CD14-positive monocyte (primary cell): ENCODE results near the gene GRIK2. TPM values are rescaled to one million over a fixed set of nuclear protein-coding genes. Genes with fewer than 3 reads are reported as not detected.

Experiments used
- DNase-seq, 3 donors: peaks; one replicate each; pipeline ENCODE4 v3.0.0-alpha.2; 2011 to 2022
- H2AFZ ChIP-seq: 2 replicates; pipeline ENCODE4 v1.6.0; 2012; ENCODE audit warnings: mild to moderate bottlenecking, low read depth, low read length, inconsistent platforms; ENCODE audit not compliant: insufficient read depth, poor library complexity, severe bottlenecking
- H3K27ac ChIP-seq, 2 donors: 1 replicate in 1 of 2; 2 replicates in 1 of 2; pipeline ENCODE4 v1.5.1; 2012 to 2013; ENCODE audit warnings: low read length in 2 of 2, control low read depth in 1 of 2, inconsistent platforms in 1 of 2, low read depth in 1 of 2, mild to moderate bottlenecking in 1 of 2
- H3K27me3 ChIP-seq, 2 donors: one replicate each; pipeline versions ENCODE4 v1.6.0 to v1.6.1; 2011 to 2013; ENCODE audit warnings: low read length in 2 of 2; ENCODE audit not compliant: control insufficient read depth in 2 of 2, insufficient read depth in 2 of 2
- H3K36me3 ChIP-seq, 2 donors: replicated peaks in 1 of 2; 1 replicate in 1 of 2; 2 replicates in 1 of 2; pipeline versions ENCODE4 v1.5.1 to v1.6.1; 2012 to 2013; ENCODE audit warnings: low read length in 2 of 2, control low read depth in 1 of 2, inconsistent platforms in 1 of 2, mild to moderate bottlenecking in 1 of 2; ENCODE audit not compliant: insufficient read depth in 2 of 2, control insufficient read depth in 1 of 2
- H3K4me1 ChIP-seq, 2 donors: 1 replicate in 1 of 2; 2 replicates in 1 of 2; pipeline versions ENCODE4 v1.5.1 to v1.6.1; 2012 to 2013; ENCODE audit warnings: low read length in 2 of 2, control low read depth in 1 of 2, inconsistent platforms in 1 of 2, mild to moderate bottlenecking in 1 of 2, moderate library complexity in 1 of 2; ENCODE audit not compliant: insufficient read depth in 2 of 2, control insufficient read depth in 1 of 2
- H3K4me2 ChIP-seq: replicated peaks from 2 replicates; pipeline ENCODE3; 2012; ENCODE audit warnings: low read length, moderate library complexity, mild to moderate bottlenecking; ENCODE audit not compliant: poor library complexity, severe bottlenecking; ENCODE audit errors: extremely low read depth
- H3K4me3 ChIP-seq, 3 experiments: fragments of 200-600 bp in 1 of 3; sonication (generic) in 1 of 3; replicated peaks in 1 of 3; 1 replicate in 2 of 3; 2 replicates in 1 of 3; pipeline ENCODE4 v1.5.1; 2011 to 2013; ENCODE audit warnings: low read length in 3 of 3, mild to moderate bottlenecking in 3 of 3, control low read depth in 2 of 3, low read depth in 2 of 3, inconsistent platforms in 1 of 3, moderate library complexity in 1 of 3
- H3K79me2 ChIP-seq: 2 replicates; pipeline ENCODE4 v1.6.0; 2012; ENCODE audit warnings: mild to moderate bottlenecking, control low read depth, inconsistent platforms, low read length, moderate library complexity; ENCODE audit not compliant: insufficient read depth
- H3K9ac ChIP-seq: 2 replicates; pipeline ENCODE4 v1.6.0; 2017; ENCODE audit warnings: low read length, mild to moderate bottlenecking; ENCODE audit not compliant: insufficient read depth, poor library complexity, severe bottlenecking
- H3K9me3 ChIP-seq, 2 donors: replicated peaks in 1 of 2; 1 replicate in 1 of 2; 2 replicates in 1 of 2; pipeline versions ENCODE4 v1.5.1 to v1.6.1; 2012 to 2013; ENCODE audit warnings: low read length in 2 of 2, control low read depth in 1 of 2; ENCODE audit not compliant: control insufficient read depth in 1 of 2, insufficient read depth in 1 of 2
- H4K20me1 ChIP-seq: 2 replicates; pipeline ENCODE4 v1.6.0; 2012; ENCODE audit warnings: mild to moderate bottlenecking, low read length, control low read depth, moderate library complexity; ENCODE audit not compliant: insufficient read depth
- H3K27ac Mint-ChIP-seq, 7 donors: one replicate each; pipeline ENCODE4 v1.8.0; 2020; ENCODE audit warnings: mild to moderate bottlenecking in 7 of 7, mixed read lengths in 7 of 7, moderate library complexity in 6 of 7, inconsistent platforms in 2 of 7
- H3K27me3 Mint-ChIP-seq, 3 donors: one replicate each; pipeline ENCODE4 v1.8.0; 2021 to 2022; ENCODE audit warnings: low read depth in 3 of 3, mild to moderate bottlenecking in 3 of 3, mixed read lengths in 3 of 3, moderate library complexity in 3 of 3, inconsistent platforms in 1 of 3
- H3K36me3 Mint-ChIP-seq, 2 donors: one replicate each; pipeline ENCODE4 v1.8.0; 2020; ENCODE audit warnings: mixed read lengths in 2 of 2, inconsistent platforms in 1 of 2, mild to moderate bottlenecking in 1 of 2
- H3K4me1 Mint-ChIP-seq: one replicate; pipeline ENCODE4 v1.8.0; 2020; ENCODE audit warnings: mild to moderate bottlenecking, mixed read lengths
- H3K4me3 Mint-ChIP-seq, 2 donors: one replicate each; pipeline ENCODE4 v1.8.0; 2020; ENCODE audit warnings: mild to moderate bottlenecking in 2 of 2, mixed read lengths in 2 of 2, moderate library complexity in 1 of 2
- H3K9me3 Mint-ChIP-seq, 7 donors: one replicate each; pipeline ENCODE4 v1.8.0; 2020 to 2022; ENCODE audit warnings: mixed read lengths in 7 of 7, mild to moderate bottlenecking in 6 of 7, moderate library complexity in 6 of 7, inconsistent platforms in 2 of 7
- CTCF ChIP-seq: fragments of 200-600 bp; IDR thresholded peaks from one replicate; pipeline ENCODE4 v1.8.0; 2022; ENCODE audit warnings: antibody characterized with exemption, mild to moderate bottlenecking
- WGBS: methylation state at CpG from one replicate; pipeline ENCODE4 v1.1.5; 2013; ENCODE audit warnings: missing lambda C conversion rate; ENCODE audit not compliant: insufficient coverage; 5-methylcytosine and 5-hydroxymethylcytosine counted together
- intact Hi-C, 2 donors: fragments of 100-400 bp; cut with micrococcal nuclease; formaldehyde crosslinking; loops; one replicate each; pipeline versions ENCODE4 v1.15.0 to v1.15.1; 2023
- polyA plus RNA-seq, 3 donors: library from polyadenylated mRNA; depleted of rRNA in 1 of 3; unstranded in 2 of 3; stranded (reverse) in 1 of 3; fragments of 300-500 nt in 2 of 3; fragments of >200 nt in 1 of 3; fragmentation: Illumina TruSeq in 2 of 3; gene quantifications; 1 replicate in 2 of 3; 2 replicates in 1 of 3; pipeline ENCODE4 v1.2.3, GENCODE V29; 2012 to 2021

The GRIK2 gene
- polyA plus RNA-seq, 3 donors: not detected

GRCh38 chr6:102064142-102064541, 670.6 kb downstream of the GRIK2 start:
- Mint-ChIP-seq H3K4me3 (no peak overlapping the region), H3K27ac (peak overlapping the region in 1 of 7 donors; percentile 13), H3K27me3 (no peaks in the 10 kb centered on the region), H3K4me1 (no peaks in the 10 kb centered on the region), H3K9me3 (peaks cover 0 to 2% (median 0%) of the 10 kb centered on the region in 7 donors), H3K36me3 (no peaks in the 10 kb centered on the region)
- WGBS: 80% methylated on average over 1 of the region's 1 CpG
- Histone ChIP-seq H3K27ac (no peak overlapping the region), H3K9ac (no peak overlapping the region), H3K4me1 (no peaks in the 10 kb centered on the region), H3K4me3 (no peak overlapping the region), H3K79me2 (no peaks in the 10 kb centered on the region), H3K36me3 (no peaks in the 10 kb centered on the region), H3K27me3 (no peaks in the 10 kb centered on the region), H3K9me3 (no peaks in the 10 kb centered on the region), H3K4me2 (no peak overlapping the region), H4K20me1 (no peaks in the 10 kb centered on the region), H2AFZ (no peak overlapping the region)
- intact Hi-C loops: no loop called here
- DNase-seq: no peak
- TF ChIP-seq CTCF: no peak

GRCh38 chr6:102066301-102066700, 672.8 kb downstream of the GRIK2 start:
- H3K9me3 ChIP-seq: no peaks in the 10 kb centered on the region
- Mint-ChIP-seq H3K27ac (no peak overlapping the region), H3K9me3 (peaks cover 0 to 2% (median 0%) of the 10 kb centered on the region in 7 donors)

More at GRCh38 chr6:102066301-102066700, 672.8 kb downstream of the GRIK2 start:
- no peaks in the 10 kb centered on the region for H3K36me3 ChIP-seq
- H3K79me2 ChIP-seq: no peaks in the 10 kb centered on the region
- no peaks in the 10 kb centered on the region for H4K20me1 ChIP-seq
- H3K27me3 ChIP-seq: no peaks in the 10 kb centered on the region
- no peak for DNase-seq
- no peak overlapping the region for H3K4me2 ChIP-seq
- TF ChIP-seq CTCF: no peak
- Mint-ChIP-seq H3K4me3 (no peak overlapping the region), H3K4me1 (no peaks in the 10 kb centered on the region), H3K27me3 (no peaks in the 10 kb centered on the region), H3K36me3 (no peaks in the 10 kb centered on the region)
- no peak overlapping the region for H3K27ac ChIP-seq
- intact Hi-C loops: no loop called here
- no CpG with 5 or more reads among the region's 1 CpG for WGBS
- H3K4me1 ChIP-seq: no peaks in the 10 kb centered on the region
- H2AFZ ChIP-seq: no peak overlapping the region
- no peak overlapping the region for H3K4me3 ChIP-seq
- no peak overlapping the region for H3K9ac ChIP-seq
